Hematopoietic multipotent progenitor cell treated with erythropoietin and hydrocortisone succinate and interleukin-3 and kit ligand, for 6 days (in vitro differentiated cells): ENCODE measurements around the gene TMEM184A.

Source experiments
- DNase-seq: peaks from one replicate; pipeline ENCODE4 v3.0.0-alpha.2; 2015

TMEM184A gene

GRCh38 chr7:1499367-1500029 lies 56.5 kb downstream of the TMEM184A start:
- DNase-seq, result no peak

- DNase-seq, result no peak
These were observed 57.4 kb downstream of the TMEM184A start for GRCh38 chr7:1498370-1499305.

- DNase-seq, result no peak
These were observed 58.6 kb downstream of the TMEM184A start for GRCh38 chr7:1497293-1497927.

- no peak for DNase-seq
These were observed 59.3 kb downstream of the TMEM184A start for GRCh38 chr7:1496531-1497292.

DNA sequence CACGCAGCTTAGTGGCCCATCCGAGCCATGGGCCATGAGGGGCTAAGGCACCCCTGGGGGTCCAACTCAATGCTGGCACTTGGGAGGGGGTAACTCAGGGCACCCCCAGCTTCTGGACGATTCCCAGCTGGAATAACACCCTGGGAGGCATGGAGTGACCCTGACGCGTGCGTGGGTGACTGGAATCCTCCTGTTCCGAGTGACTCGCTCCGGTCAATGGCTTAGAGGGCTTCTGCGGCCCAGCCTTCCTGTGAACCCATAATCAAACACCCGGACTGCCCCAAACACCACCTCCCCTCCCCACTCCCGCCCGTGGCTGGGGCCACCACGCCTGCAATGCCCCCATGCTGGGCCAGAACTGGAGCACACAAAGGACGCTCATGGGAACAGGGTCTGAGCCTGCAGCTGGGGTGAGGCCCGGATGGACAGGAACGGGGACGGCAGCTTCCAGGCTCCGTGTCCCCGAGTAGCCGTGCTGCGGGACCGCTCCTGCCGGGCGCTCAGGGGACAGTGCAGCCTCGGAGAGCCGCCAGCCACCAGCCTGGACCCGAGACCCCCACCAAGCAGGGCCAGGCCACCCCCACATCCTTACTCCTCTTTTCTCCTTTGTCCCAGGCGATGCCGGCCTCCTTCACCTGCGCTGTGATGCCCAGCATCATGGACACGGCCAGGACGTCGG lies 60.3 kb downstream of the TMEM184A start:
- DNase-seq, result no peak

GRCh38 chr7:1494866-1495563 lies 61.0 kb downstream of the TMEM184A start:
- no peak for DNase-seq

- no peak for DNase-seq
These were observed 61.6 kb downstream of the TMEM184A start for GRCh38 chr7:1494447-1494846.

DNA sequence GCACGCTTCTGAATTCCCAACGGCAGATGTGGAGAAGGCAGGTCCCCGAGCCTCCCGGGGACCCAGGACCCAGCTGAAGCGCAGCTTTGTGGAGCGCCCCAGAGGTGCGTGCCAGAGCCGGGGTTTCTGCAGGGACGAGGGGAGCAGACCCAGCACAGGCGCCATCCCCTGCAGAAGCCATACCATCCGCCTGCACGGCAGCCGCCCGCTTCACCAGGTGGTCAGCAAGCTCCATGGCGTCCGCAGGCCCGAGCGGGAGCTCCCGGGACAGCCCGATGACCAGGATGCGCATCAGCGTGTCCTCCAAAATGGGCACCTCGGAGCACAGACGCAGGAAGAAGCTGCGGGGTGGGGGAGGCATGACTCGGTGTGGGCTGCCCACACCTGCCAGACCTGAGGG lies 62.4 kb downstream of the TMEM184A start:
- no peak for DNase-seq

- no peak for DNase-seq
These were observed 62.9 kb downstream of the TMEM184A start for GRCh38 chr7:1493129-1493528.

- DNase-seq, result no peak
These were observed 63.4 kb downstream of the TMEM184A start for GRCh38 chr7:1492640-1493039.
